HepG2 (cell line): ENCODE data around the gene ACOT6. TPM values are rescaled to one million over a fixed set of nuclear protein-coding genes. Genes with fewer than 3 reads are reported as not detected.
"Not testable (repeated sequence)": the region's sequence is repeated elsewhere in the genome, so short reads cannot be mapped to it uniquely, and the experiment has no call there.

Experiments
- ATAC-seq: fragments of 200-7000 bp; cut with Tn5 transposase; 3 replicates; pipeline ENCODE4 v1.9.1; 2020; ENCODE audit warnings: mild to moderate bottlenecking, moderate library complexity
- BruUV-seq: library from RNA; stranded (reverse); fragments of 400-500 nt; replicated peaks from 2 replicates; lab custom pipeline; 2021; lab: Mats Ljungman, UMichigan
- CTCF ChIA-PET: fragments of 300-600 bp; formaldehyde crosslinking; extraction: SDS; loops from one replicate; lab custom pipeline; 2021; ENCODE audit warnings: low total read pairs, inconsistent platforms, low intra/inter-chr PET ratio; lab: Yijun Ruan, JAX
- POLR2A ChIA-PET: fragments of 350-600 bp; sonication (Branson Sonifier 250); formaldehyde crosslinking; loops from one replicate; lab custom pipeline; 2020; ENCODE audit warnings: antibody characterized with exemption, inconsistent platforms; lab: Yijun Ruan, JAX
- DNase-seq: peaks from one replicate; pipeline ENCODE4 v3.0.0-alpha.2; 2015; ENCODE audit warnings: low spot score
- FAIRE-seq: peaks from 3 replicates; lab custom pipeline; 2011; peaks lifted over from hg19 to GRCh38; lab: Jason Lieb, UNC
- H2AFZ ChIP-seq: one replicate; pipeline ENCODE4 v1.6.1; 2011; ENCODE audit warnings: low read length, inconsistent platforms
- H3K27ac ChIP-seq: fragments of 300-600 bp; 3 replicates; pipeline ENCODE4 v1.8.0; 2011; ENCODE audit warnings: mixed run types, mild to moderate bottlenecking, mixed read lengths, low read length, inconsistent platforms; ENCODE audit not compliant: insufficient read depth; ENCODE audit errors: extremely low read length
- H3K27me3 ChIP-seq, 2 experiments: fragments of 200-600 bp in 1 of 2; 2 replicates in 1 of 2; 3 replicates in 1 of 2; pipeline versions ENCODE4 v1.6.0 to v1.8.0; 2011; ENCODE audit warnings: low read length in 2 of 2, mild to moderate bottlenecking in 2 of 2, moderate library complexity in 2 of 2, inconsistent platforms in 1 of 2; ENCODE audit not compliant: insufficient read depth in 2 of 2, control insufficient read depth in 1 of 2
- H3K36me3 ChIP-seq, 2 experiments: fragments of 200-600 bp in 1 of 2; replicated peaks in 1 of 2; 2 replicates in 1 of 2; 3 replicates in 1 of 2; pipeline versions ENCODE4 v1.5.1 to v1.8.0; 2011; ENCODE audit warnings: low read length in 2 of 2, inconsistent platforms in 1 of 2; ENCODE audit not compliant: insufficient read depth in 2 of 2, control insufficient read depth in 1 of 2
- H3K4me1 ChIP-seq: 2 replicates; pipeline ENCODE4 v1.5.1; 2012; ENCODE audit warnings: low read length, inconsistent platforms; ENCODE audit not compliant: insufficient read depth
- H3K4me2 ChIP-seq: 2 replicates; pipeline ENCODE4 v1.6.0; 2011; ENCODE audit warnings: low read depth, low read length, inconsistent platforms
- H3K4me3 ChIP-seq, 3 experiments: fragments of 200-600 bp in 1 of 3; sonication (generic), shearing (Covaris generic) in 1 of 3; replicated peaks in 1 of 3; 2 replicates each; pipeline ENCODE4 v1.5.1; 2011 to 2016; ENCODE audit warnings: low read length in 3 of 3, inconsistent platforms in 2 of 3, low read depth in 2 of 3, mild to moderate bottlenecking in 2 of 3, control low read depth in 1 of 3, mixed read lengths in 1 of 3; ENCODE audit not compliant: insufficient read depth in 1 of 3
- H3K79me2 ChIP-seq: one replicate; pipeline ENCODE4 v1.6.1; 2011; ENCODE audit warnings: low read length, inconsistent platforms; ENCODE audit not compliant: insufficient read depth
- H3K9ac ChIP-seq: 2 replicates; pipeline ENCODE4 v1.6.0; 2011; ENCODE audit warnings: mild to moderate bottlenecking, low read depth, low read length, inconsistent platforms; ENCODE audit not compliant: insufficient read depth
- H3K9me3 ChIP-seq: 2 replicates; pipeline ENCODE4 v1.5.1; 2012; ENCODE audit warnings: mild to moderate bottlenecking, low read length
- H4K20me1 ChIP-seq: 2 replicates; pipeline ENCODE4 v1.6.0; 2011; ENCODE audit warnings: inconsistent platforms, mild to moderate bottlenecking, low read length, moderate library complexity; ENCODE audit not compliant: insufficient read depth
- CEBPB ChIP-seq: IDR thresholded peaks from 2 replicates; pipeline ENCODE4 v1.6.1; 2011; ENCODE audit warnings: low read depth, low read length, improper control_type of control experiment, borderline replicate concordance
- CEBPG ChIP-seq: IDR thresholded peaks from 2 replicates; pipeline ENCODE4 v1.6.1; 2016
- ELF1 ChIP-seq: sonication (generic); formaldehyde crosslinking; IDR thresholded peaks from 2 replicates; pipeline ENCODE4 v1.4.0; 2020; ENCODE audit warnings: missing genetic modification reagents
- EP300 ChIP-seq, 3 experiments: sonication (generic) in 1 of 3; formaldehyde crosslinking in 1 of 3; IDR thresholded peaks; 2 replicates each; pipeline versions ENCODE4 v1.5.1 to v1.6.1; 2011 to 2020; ENCODE audit warnings: low read depth in 2 of 3, low read length in 2 of 3, borderline replicate concordance in 1 of 3, improper control_type of control experiment in 1 of 3, mild to moderate bottlenecking in 1 of 3, missing genetic modification reagents in 1 of 3, moderate library complexity in 1 of 3
- FOXJ3 ChIP-seq: sonication (generic); formaldehyde crosslinking; IDR thresholded peaks from 2 replicates; pipeline ENCODE4 v1.4.0; 2020; ENCODE audit warnings: missing genetic modification reagents, mild to moderate bottlenecking, borderline replicate concordance
- KLF6 ChIP-seq: IDR thresholded peaks from 2 replicates; pipeline ENCODE4 v1.8.0; 2016; ENCODE audit warnings: missing biosample characterization, missing genetic modification reagents
- KMT2B ChIP-seq: IDR thresholded peaks from 2 replicates; pipeline ENCODE4 v1.6.1; 2016; ENCODE audit warnings: missing genetic modification reagents, missing compliant biosample characterization
- NCOR1 ChIP-seq: fragments of 200-600 bp; sonication (generic); IDR thresholded peaks from 2 replicates; pipeline ENCODE4 v1.7.0; 2017; ENCODE audit warnings: antibody characterized with exemption, low read length, borderline replicate concordance
- NFKBIZ ChIP-seq: IDR thresholded peaks from 2 replicates; pipeline ENCODE4 v1.6.1; 2018; ENCODE audit warnings: missing genetic modification reagents, missing compliant biosample characterization
- PPARG ChIP-seq: conservative IDR thresholded peaks from 2 replicates; pipeline ENCODE4 v1.6.1; 2016; ENCODE audit warnings: missing biosample characterization, missing genetic modification reagents
- SOX5 ChIP-seq: IDR thresholded peaks from 2 replicates; pipeline ENCODE4 v1.6.1; 2016; ENCODE audit warnings: borderline replicate concordance
- SOX6 ChIP-seq, 2 experiments: fragments of 450-650 bp in 1 of 2; sonication (generic) in 1 of 2; formaldehyde crosslinking in 1 of 2; IDR thresholded peaks; 2 replicates each; pipeline versions ENCODE4 v1.4.0 to v1.6.1; 2017 to 2020; ENCODE audit warnings: antibody characterized with exemption in 1 of 2, mild to moderate bottlenecking in 1 of 2, missing genetic modification reagents in 1 of 2
- SRF ChIP-seq: IDR thresholded peaks from 2 replicates; pipeline ENCODE4 v1.6.1; 2011; ENCODE audit warnings: mild to moderate bottlenecking, low read depth, low read length, moderate library complexity
- XRCC5 ChIP-seq: fragments of 200-400 bp; formaldehyde crosslinking; optimal IDR thresholded peaks from 2 replicates; pipeline ENCODE3; 2017; ENCODE audit warnings: mild to moderate bottlenecking, low read length
- ZNF205 ChIP-seq: IDR thresholded peaks from 2 replicates; pipeline ENCODE4 v1.6.1; 2018; ENCODE audit warnings: missing biosample characterization, missing genetic modification reagents
- ZNF501 ChIP-seq: sonication (generic); formaldehyde crosslinking; IDR thresholded peaks from 2 replicates; pipeline ENCODE4 v1.5.1; 2020; ENCODE audit warnings: mild to moderate bottlenecking, moderate library complexity, missing genetic modification reagents
- ZNF629 ChIP-seq: sonication (generic); formaldehyde crosslinking; conservative IDR thresholded peaks from 2 replicates; pipeline ENCODE4 v1.5.0; 2020; ENCODE audit warnings: missing genetic modification reagents
- WGBS: methylation state at CpG from one replicate; pipeline ENCODE4 v1.1.6; 2017; ENCODE audit warnings: low lambda C conversion rate; 5-methylcytosine and 5-hydroxymethylcytosine counted together
- in situ Hi-C: cut with HindIII; loops from 2 replicates; pipeline ENCODE4 v1.10.0; 2017; ENCODE audit warnings: low pct_unique_long_range_greater_than_20kb; ENCODE audit not compliant: extremely low pct_ligation_motif_present
- intact Hi-C: fragments of 100-400 bp; cut with micrococcal nuclease; formaldehyde crosslinking; loops from one replicate; pipeline ENCODE4 v1.10.0; 2022; ENCODE audit not compliant: unreplicated experiment
- polyA plus RNA-seq, 8 experiments: library from polyadenylated mRNA; depleted of rRNA in 3 of 8; stranded (reverse) in 7 of 8; unstranded in 1 of 8; fragments of >200 nt; fragmentation: Illumina TruSeq in 4 of 8; extraction: Trizol in 4 of 8; gene quantifications; 2 replicates each; pipeline versions ENCODE4 v1.2.1 to v1.2.3, GENCODE V29; 2011 to 2016; ENCODE audit warnings: low read depth in 4 of 8, missing spikeins in 1 of 8, mixed read lengths in 1 of 8; ENCODE audit not compliant: insufficient read depth in 1 of 8
- total RNA-seq, 5 experiments: library from RNA; depleted of rRNA; stranded (reverse); fragments of >200 nt; fragmentation: Illumina TruSeq; extraction: Trizol; gene quantifications; 2 replicates each; pipeline ENCODE4 v1.2.3, GENCODE V29; 2016; ENCODE audit warnings: low read depth in 1 of 5
- TF ChIP-seq, protein P1 (sequence below): IDR thresholded peaks from 2 replicates; pipeline ENCODE4 v1.6.1; 2016; ENCODE audit warnings: missing genetic modification reagents, missing compliant biosample characterization
- TF ChIP-seq, protein P2 (sequence below): IDR thresholded peaks from 2 replicates; pipeline ENCODE4 v1.6.1; 2012; ENCODE audit warnings: low read depth, low read length, improper control_type of control experiment

The ACOT6 gene
- total and polyA plus RNA-seq, 2 of the 13 experiments (the other 11 are each of a cell fraction or from before 2014, with no cell fraction given): 0.15 to 0.27 TPM

DNA sequence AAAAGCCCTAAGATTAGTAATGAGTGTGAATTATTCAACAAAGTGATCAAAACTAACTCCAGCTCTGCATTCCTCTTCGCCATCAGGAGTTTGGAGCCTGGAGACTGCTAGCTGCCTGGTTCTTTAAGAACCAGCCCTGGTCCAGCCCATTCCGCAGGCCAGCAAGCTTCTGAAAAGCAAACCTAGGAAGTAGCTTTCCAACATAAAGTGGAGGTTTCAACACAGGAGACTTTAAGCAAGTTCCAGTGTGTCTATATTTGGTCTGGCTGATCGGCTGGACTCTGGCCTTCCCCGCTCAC is 43.5 kb upstream of the ACOT6 start:
- in situ Hi-C loops; ATAC-seq; DNase-seq; H4K20me1 ChIP-seq; H3K27me3 ChIP-seq; H2AFZ ChIP-seq; H3K36me3 ChIP-seq; H3K9me3 ChIP-seq; TF ChIP-seq SOX6 (IDR thresholded peaks at IDR 0.05); EP300 (CRISPR knock-in tag; IDR thresholded peaks at IDR 0.05; ENCODE audit: borderline replicate concordance): not testable (repeated sequence)
- WGBS: 0% methylated on average over 2 of the region's 4 CpGs
- TF ChIP-seq KMT2B (CRISPR knock-in tag) (0 out of 2 replicates have a peak, but pooled peaks have one; percentile 50), NCOR1 (peak; percentile 61; the same call in 1 of the 2 replicates), ZNF629 (CRISPR knock-in tag) (peak; percentile 94), XRCC5 (peak; percentile 32), CEBPG (CRISPR knock-in tag) (peak; percentile 63), PPARG (CRISPR knock-in tag) (peak; percentile 30; the same call in 1 of the 2 replicates), ZNF205 (CRISPR knock-in tag) (peak; percentile 43; the same call in 1 of the 2 replicates), KLF6 (CRISPR knock-in tag) (0 out of 2 replicates have a peak, but pooled peaks have one; percentile 8), SRF (peak; percentile 86), SOX6 (CRISPR knock-in tag; IDR thresholded peaks at IDR 0.05) (0 out of 2 replicates have a peak, but pooled peaks have one; percentile 21), ZNF501 (CRISPR knock-in tag) (peak; percentile 14; the same call in 1 of the 2 replicates), ELF1 (CRISPR knock-in tag) (peak; percentile 69), FOXJ3 (CRISPR knock-in tag) (peak; percentile 26; the same call in 1 of the 2 replicates), EP300 (IDR thresholded peaks at IDR 0.05; ENCODE audit: low read depth in 2 of 2, low read length in 2 of 2) (peak in 1 of 2 experiments; percentile 28; a peak in 1 of 4 replicates), CEBPB (0 out of 2 replicates have a peak, but pooled peaks have one; percentile 63), SOX5 (CRISPR knock-in tag) (peak; percentile 34; the same call in 1 of the 2 replicates), NFKBIZ (CRISPR knock-in tag) (0 out of 2 replicates have a peak, but pooled peaks have one; percentile 10)
- TF ChIP-seq, protein P1, sequence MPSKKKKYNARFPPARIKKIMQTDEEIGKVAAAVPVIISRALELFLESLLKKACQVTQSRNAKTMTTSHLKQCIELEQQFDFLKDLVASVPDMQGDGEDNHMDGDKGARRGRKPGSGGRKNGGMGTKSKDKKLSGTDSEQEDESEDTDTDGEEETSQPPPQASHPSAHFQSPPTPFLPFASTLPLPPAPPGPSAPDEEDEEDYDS (CRISPR knock-in tag): peak; percentile 79
- TF ChIP-seq, protein P2, sequence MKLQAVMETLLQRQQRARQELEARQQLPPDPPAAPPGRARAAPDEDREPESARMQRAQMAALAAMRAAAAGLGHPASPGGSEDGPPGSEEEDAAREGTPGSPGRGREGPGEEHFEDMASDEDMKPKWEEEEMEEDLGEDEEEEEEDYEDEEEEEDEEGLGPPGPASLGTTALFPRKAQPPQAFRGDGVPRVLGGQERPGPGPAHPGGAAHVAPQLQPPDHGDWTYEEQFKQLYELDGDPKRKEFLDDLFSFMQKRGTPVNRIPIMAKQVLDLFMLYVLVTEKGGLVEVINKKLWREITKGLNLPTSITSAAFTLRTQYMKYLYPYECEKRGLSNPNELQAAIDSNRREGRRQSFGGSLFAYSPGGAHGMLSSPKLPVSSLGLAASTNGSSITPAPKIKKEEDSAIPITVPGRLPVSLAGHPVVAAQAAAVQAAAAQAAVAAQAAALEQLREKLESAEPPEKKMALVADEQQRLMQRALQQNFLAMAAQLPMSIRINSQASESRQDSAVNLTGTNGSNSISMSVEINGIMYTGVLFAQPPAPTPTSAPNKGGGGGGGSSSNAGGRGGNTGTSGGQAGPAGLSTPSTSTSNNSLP: 0 out of 2 replicates have a peak, but pooled peaks have one; percentile 20
- peaks cover 31% of the 10 kb centered on the region for H3K4me1 ChIP-seq
- H3K4me3 ChIP-seq: peak overlapping the region; percentile 63 to 76 (median 74)
- intact Hi-C loops: loop anchor here (10.0 kb wide), 1 partner anchor 54 kb away; no protein-coding TSS in a partner anchor
- BruUV-seq: TSS peak; percentile 77
- ChIA-PET POLR2A (interaction anchor here (0.6 to 6.4 kb wide), 20 partner anchors 9 to 511 kb away, joined by 3 to 108 read pairs (median 5); partner anchors contain the start of genes ACOT1, ACOT6, NUMB and PTGR2), CTCF (interaction anchor here (2.9 to 3.0 kb wide), 2 partner anchors 30 to 60 kb away, joined by 9 to 12 read pairs; no protein-coding TSS in a partner anchor)
- H3K27ac ChIP-seq: peak overlapping the region; percentile 97
- FAIRE-seq: peak; percentile 100
- peaks cover 27% of the 10 kb centered on the region for H3K79me2 ChIP-seq
- H3K4me2 ChIP-seq: peak overlapping the region; percentile 86
- H3K9ac ChIP-seq: peak overlapping the region; percentile 92
